Mucosa of stomach (tissue), 1 donor: ENCODE data around the gene CSH2.

Experiments
- H3K27me3 ChIP-seq: one replicate; pipeline ENCODE4 v1.7.0; 2013; ENCODE audit warnings: mild to moderate bottlenecking, low read length; ENCODE audit not compliant: control insufficient read depth, insufficient read depth
- H3K36me3 ChIP-seq: one replicate; pipeline ENCODE4 v1.7.0; 2013; ENCODE audit warnings: low read length; ENCODE audit not compliant: control insufficient read depth, insufficient read depth
- H3K4me1 ChIP-seq: one replicate; pipeline ENCODE4 v1.7.0; 2013; ENCODE audit warnings: mild to moderate bottlenecking, low read length; ENCODE audit not compliant: control insufficient read depth, insufficient read depth
- H3K4me3 ChIP-seq: one replicate; pipeline ENCODE4 v1.7.0; 2013; ENCODE audit warnings: low read length
- H3K9ac ChIP-seq: one replicate; pipeline ENCODE4 v1.7.0; 2013; ENCODE audit warnings: mild to moderate bottlenecking, low read length, moderate library complexity
- H3K9me3 ChIP-seq: one replicate; pipeline ENCODE4 v1.7.0; 2013; ENCODE audit warnings: mild to moderate bottlenecking, low read length, moderate library complexity; ENCODE audit not compliant: control insufficient read depth
- donor health status: Pancreatic carcinoma.

The CSH2 gene

GRCh38 chr17:63827002-63827800, 46.3 kb downstream of the CSH2 start, which contains the start of the genes FTSJ3 and PSMC5:
TSS of gene FTSJ3 (minus strand) at chr17:63827663. CDS start at chr17:63826902, 761 bp downstream.
TSS of gene PSMC5 (plus strand) at chr17:63827431. CDS start at chr17:63827491, 60 bp downstream.
- Histone ChIP-seq H3K36me3 (peaks cover 24% of the 10 kb centered on the region), H3K4me1 (peaks cover 19% of the 10 kb centered on the region), H3K27me3 (no peaks in the 10 kb centered on the region), H3K4me3 (peak within 1 kb of the TSS; percentile 90), H3K9ac (peak within 1 kb of the TSS; percentile 85), H3K9me3 (no peaks in the 10 kb centered on the region)

- peaks cover 19% of the 10 kb centered on the region for H3K4me1 ChIP-seq
- H3K9ac ChIP-seq: peak overlapping the region; percentile 85
- H3K9me3 ChIP-seq: no peaks in the 10 kb centered on the region
- peaks cover 24% of the 10 kb centered on the region for H3K36me3 ChIP-seq
- peak overlapping the region; percentile 90 for H3K4me3 ChIP-seq
- no peaks in the 10 kb centered on the region for H3K27me3 ChIP-seq
Observed at GRCh38 chr17:63826468-63827001, 46.9 kb downstream of the CSH2 start.

GRCh38 chr17:63824362-63824761, 49.1 kb downstream of the CSH2 start:
- Histone ChIP-seq H3K36me3 (peaks cover 38% of the 10 kb centered on the region), H3K4me3 (no peak overlapping the region), H3K9me3 (no peaks in the 10 kb centered on the region)

GRCh38 chr17:63823659-63824331, 49.7 kb downstream of the CSH2 start:
- no peak overlapping the region for H3K9ac ChIP-seq
- H3K4me3 ChIP-seq: no peak overlapping the region
- H3K27me3 ChIP-seq: no peaks in the 10 kb centered on the region
- H3K36me3 ChIP-seq: peaks cover 42% of the 10 kb centered on the region
- no peaks in the 10 kb centered on the region for H3K9me3 ChIP-seq
- peaks cover 23% of the 10 kb centered on the region for H3K4me1 ChIP-seq

More at GRCh38 chr17:63824362-63824761, 49.1 kb downstream of the CSH2 start:
- H3K27me3 ChIP-seq: no peaks in the 10 kb centered on the region
- no peak overlapping the region for H3K9ac ChIP-seq
- H3K4me1 ChIP-seq: peaks cover 24% of the 10 kb centered on the region

- Histone ChIP-seq H3K4me3 (no peak overlapping the region), H3K9ac (no peak overlapping the region), H3K9me3 (no peaks in the 10 kb centered on the region), H3K4me1 (peaks cover 13% of the 10 kb centered on the region), H3K27me3 (no peaks in the 10 kb centered on the region), H3K36me3 (peaks cover 48% of the 10 kb centered on the region)
Observed at GRCh38 chr17:63822537-63822936, 50.9 kb downstream of the CSH2 start.
